PC-9 (cell line): ENCODE results near the gene AOPEP. TPM values are rescaled to one million over a fixed set of nuclear protein-coding genes. Genes with fewer than 3 reads are reported as not detected.
A peak's percentile ranks its signal among the peaks of the same experiment; 100 is the strongest.

Source experiments
- BruUV-seq: library from RNA; stranded (reverse); fragments of 400-500 nt; replicated peaks from 2 replicates; lab custom pipeline; 2021; lab: Mats Ljungman, UMichigan
- CTCF ChIA-PET: fragments of 300-600 bp; sonication (Branson Sonifier 250); formaldehyde crosslinking; loops from one replicate; lab custom pipeline; 2022; ENCODE audit warnings: antibody characterized with exemption; lab: Charles Lee
- POLR2A ChIA-PET: fragments of 300-600 bp; sonication (Branson Sonifier 250); formaldehyde crosslinking; loops from one replicate; lab custom pipeline; 2022; ENCODE audit warnings: antibody characterized with exemption; ENCODE audit not compliant: unreplicated experiment; lab: Charles Lee
- DNase-seq, 2 experiments: peaks; one replicate each; pipeline versions ENCODE4 v3.0.0 to v3.0.0-alpha.2; 2015 to 2022; ENCODE audit warnings: mixed read lengths in 1 of 2
- H2AFZ ChIP-seq: fragments of 200-600 bp; sonication (generic); 2 replicates; pipeline ENCODE4 v1.8.1; 2017; ENCODE audit warnings: antibody characterized with exemption
- H3F3A ChIP-seq: fragments of 200-600 bp; sonication (generic); 2 replicates; pipeline ENCODE4 v1.8.1; 2017; ENCODE audit warnings: antibody characterized with exemption, mild to moderate bottlenecking, low read depth; ENCODE audit not compliant: insufficient read depth
- H3K27ac ChIP-seq: fragments of 200-600 bp; sonication (generic); 2 replicates; pipeline ENCODE4 v1.6.1; 2016; ENCODE audit warnings: mixed run types
- H3K27me3 ChIP-seq: fragments of 200-600 bp; sonication (generic); 2 replicates; pipeline ENCODE4 v1.6.1; 2016; ENCODE audit warnings: low read depth, mixed run types; ENCODE audit not compliant: insufficient read depth
- H3K36me3 ChIP-seq: fragments of 200-600 bp; sonication (generic); 2 replicates; pipeline ENCODE4 v1.6.1; 2016; ENCODE audit warnings: low read depth, mixed run types
- H3K4me1 ChIP-seq: fragments of 200-600 bp; sonication (generic); replicated peaks from 2 replicates; pipeline ENCODE4 v1.6.1; 2016; ENCODE audit warnings: mixed run types; ENCODE audit not compliant: insufficient read depth
- H3K4me2 ChIP-seq: fragments of 200-600 bp; sonication (generic); 2 replicates; pipeline ENCODE4 v1.6.1; 2017; ENCODE audit warnings: mixed run types
- H3K4me3 ChIP-seq: fragments of 200-600 bp; sonication (generic); 2 replicates; pipeline ENCODE4 v1.6.1; 2016; ENCODE audit warnings: mixed run types
- H3K79me2 ChIP-seq: fragments of 200-600 bp; sonication (generic); 2 replicates; pipeline ENCODE4 v1.6.1; 2017; ENCODE audit warnings: low read depth, mixed run types
- H3K9me2 ChIP-seq: fragments of 200-600 bp; sonication (generic); 2 replicates; pipeline ENCODE4 v1.8.1; 2017; ENCODE audit warnings: mild to moderate bottlenecking; ENCODE audit not compliant: insufficient read depth
- H3K9me3 ChIP-seq: fragments of 200-600 bp; sonication (generic); 2 replicates; pipeline ENCODE4 v1.8.1; 2016; ENCODE audit warnings: low read depth; ENCODE audit not compliant: insufficient read depth
- H4K20me1 ChIP-seq: fragments of 200-600 bp; sonication (generic); 2 replicates; pipeline ENCODE4 v1.8.1; 2017; ENCODE audit not compliant: insufficient read depth
- CTCF ChIP-seq: fragments of 200-600 bp; sonication (generic); conservative IDR thresholded peaks from 2 replicates; pipeline ENCODE4 v1.6.1; 2017; ENCODE audit warnings: mixed run types, antibody characterized with exemption, mild to moderate bottlenecking, moderate library complexity
- EZH2 ChIP-seq: fragments of 200-600 bp; sonication (generic); IDR thresholded peaks from 2 replicates; pipeline ENCODE4 v1.8.0; 2017; ENCODE audit warnings: antibody characterized with exemption, low read depth
- intact Hi-C: fragments of 100-400 bp; cut with micrococcal nuclease; formaldehyde crosslinking; loops from one replicate; pipeline ENCODE4 v1.10.0; 2022; ENCODE audit not compliant: unreplicated experiment
- total RNA-seq: library from RNA; stranded (reverse); gene quantifications from 2 replicates; pipeline ENCODE4 v1.2.3, GENCODE V29; 2021

AOPEP gene
- total RNA-seq, 1 experiment from 2014 or later, result 90.0 TPM

GRCh38 chr9:94900222-94901018, 173.9 kb downstream of the AOPEP start:
- H3F3A ChIP-seq, result peaks cover 41% of the 10 kb centered on the region
- no peak overlapping the region; the same call in 1 of the 2 replicates for H3K4me3 ChIP-seq
- no TSS peak for BruUV-seq
- peak overlapping the region; percentile 56 for H3K4me2 ChIP-seq
- peak overlapping the region; percentile 55; the same call in 1 of the 2 replicates for H2AFZ ChIP-seq
- peak overlapping the region; percentile 83 for H3K27ac ChIP-seq
- no peaks in the 10 kb centered on the region for H3K79me2 ChIP-seq
- ChIA-PET POLR2A (no interaction called here), CTCF (no interaction called here)
- no peak for TF ChIP-seq EZH2
- TF ChIP-seq CTCF, result no peak
- peaks cover 55% of the 10 kb centered on the region for H3K4me1 ChIP-seq
- H3K9me3 ChIP-seq, result no peaks in the 10 kb centered on the region
- intact Hi-C loops, result loop anchor here (2.0 kb wide), 1 partner anchor 30 kb away; no protein-coding TSS in a partner anchor
- DNase-seq, result peak in 1 of 2 experiments; percentile 85
- H3K27me3 ChIP-seq, result no peaks in the 10 kb centered on the region
- no peaks in the 10 kb centered on the region for H3K36me3 ChIP-seq
- H3K9me2 ChIP-seq, result no peaks in the 10 kb centered on the region
- no peaks in the 10 kb centered on the region for H4K20me1 ChIP-seq

GRCh38 chr9:94901019-94901363, 174.5 kb downstream of the AOPEP start:
- intact Hi-C loops, result loop anchor here (2.0 kb wide), 1 partner anchor 30 kb away; no protein-coding TSS in a partner anchor
- Histone ChIP-seq H3K4me1 (peaks cover 49% of the 10 kb centered on the region), H3K27me3 (no peaks in the 10 kb centered on the region), H3K79me2 (no peaks in the 10 kb centered on the region), H4K20me1 (no peaks in the 10 kb centered on the region), H3K4me3 (no peak overlapping the region; the same call in 1 of the 2 replicates), H3K36me3 (no peaks in the 10 kb centered on the region), H3K9me2 (no peaks in the 10 kb centered on the region), H3K4me2 (peak overlapping the region; percentile 56), H2AFZ (no peak overlapping the region), H3K9me3 (no peaks in the 10 kb centered on the region), H3F3A (peaks cover 41% of the 10 kb centered on the region), H3K27ac (peak overlapping the region; percentile 83)
- ChIA-PET POLR2A (no interaction called here), CTCF (no interaction called here)
- no peak for DNase-seq
- TF ChIP-seq EZH2, result no peak
- no peak for TF ChIP-seq CTCF
- no TSS peak for BruUV-seq

- CTCF ChIA-PET, result no interaction called here
- no peaks in the 10 kb centered on the region for H3K9me3 ChIP-seq
- TF ChIP-seq EZH2, result no peak
- no peak for TF ChIP-seq CTCF
- H3K79me2 ChIP-seq, result no peaks in the 10 kb centered on the region
- no peak overlapping the region for H3K4me3 ChIP-seq
- H3K9me2 ChIP-seq, result no peaks in the 10 kb centered on the region
- H2AFZ ChIP-seq, result no peak overlapping the region
- H3K27ac ChIP-seq, result no peak overlapping the region
- no peaks in the 10 kb centered on the region for H3K36me3 ChIP-seq
- no peak overlapping the region for H3K4me2 ChIP-seq
- peaks cover 44% of the 10 kb centered on the region for H3K4me1 ChIP-seq
- no TSS peak for BruUV-seq
- no peak for DNase-seq
- intact Hi-C loops, result no loop called here
- H3K27me3 ChIP-seq, result no peaks in the 10 kb centered on the region
- H4K20me1 ChIP-seq, result no peaks in the 10 kb centered on the region
- peaks cover 38% of the 10 kb centered on the region for H3F3A ChIP-seq
- POLR2A ChIA-PET, result interaction anchor here (0.6 to 0.7 kb wide), 3 partner anchors 13 to 155 kb away, joined by 5 to 13 read pairs (median 9); no protein-coding TSS in a partner anchor
Observed at GRCh38 chr9:94903961-94904421, 177.5 kb downstream of the AOPEP start.
